Measurements from ENCODE around the gene ACSBG1.

- no peak for TF ChIP-seq CTCF (IDR thresholded peaks at IDR 0.05)
- no peak for TF ChIP-seq POLR2A (IDR thresholded peaks at IDR 0.05)
- no peak for TF ChIP-seq EP300 (IDR thresholded peaks at IDR 0.05)
Measured at GRCh38 chr15:78224023-78224411, 10.3 kb downstream of the ACSBG1 start.

Measured in ovary (tissue), 3 donors.